Measurements from ENCODE around the gene TRABD2B.

TRABD2B gene

DNA sequence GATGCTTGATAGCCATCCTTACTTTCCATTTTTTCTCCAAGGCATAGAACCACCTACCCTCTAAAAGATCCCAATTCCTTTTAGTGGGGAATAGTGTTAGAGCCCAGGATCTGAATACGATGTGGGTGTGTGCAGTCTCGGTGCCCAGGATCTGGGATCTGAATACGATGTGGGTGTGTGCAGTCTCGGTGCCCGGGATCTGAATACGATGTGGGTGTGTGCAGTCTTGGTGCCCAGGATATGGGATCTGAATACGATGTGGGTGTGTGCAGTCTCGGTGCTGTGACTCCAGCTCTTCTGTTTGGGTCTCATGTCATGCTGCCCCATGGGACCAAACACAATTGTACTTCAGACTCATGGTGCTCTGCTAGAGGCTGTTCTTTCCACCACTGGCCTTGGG lies 265.5 kb downstream of the TRABD2B start:
- TF ChIP-seq TAF1 (IDR thresholded peaks at IDR 0.05; ENCODE audit: borderline replicate concordance, insufficient read depth, low read length): no peak
- TF ChIP-seq SIN3A (IDR thresholded peaks at IDR 0.05; ENCODE audit: borderline replicate concordance, insufficient read depth, low read length): no peak
- TF ChIP-seq, protein P1, sequence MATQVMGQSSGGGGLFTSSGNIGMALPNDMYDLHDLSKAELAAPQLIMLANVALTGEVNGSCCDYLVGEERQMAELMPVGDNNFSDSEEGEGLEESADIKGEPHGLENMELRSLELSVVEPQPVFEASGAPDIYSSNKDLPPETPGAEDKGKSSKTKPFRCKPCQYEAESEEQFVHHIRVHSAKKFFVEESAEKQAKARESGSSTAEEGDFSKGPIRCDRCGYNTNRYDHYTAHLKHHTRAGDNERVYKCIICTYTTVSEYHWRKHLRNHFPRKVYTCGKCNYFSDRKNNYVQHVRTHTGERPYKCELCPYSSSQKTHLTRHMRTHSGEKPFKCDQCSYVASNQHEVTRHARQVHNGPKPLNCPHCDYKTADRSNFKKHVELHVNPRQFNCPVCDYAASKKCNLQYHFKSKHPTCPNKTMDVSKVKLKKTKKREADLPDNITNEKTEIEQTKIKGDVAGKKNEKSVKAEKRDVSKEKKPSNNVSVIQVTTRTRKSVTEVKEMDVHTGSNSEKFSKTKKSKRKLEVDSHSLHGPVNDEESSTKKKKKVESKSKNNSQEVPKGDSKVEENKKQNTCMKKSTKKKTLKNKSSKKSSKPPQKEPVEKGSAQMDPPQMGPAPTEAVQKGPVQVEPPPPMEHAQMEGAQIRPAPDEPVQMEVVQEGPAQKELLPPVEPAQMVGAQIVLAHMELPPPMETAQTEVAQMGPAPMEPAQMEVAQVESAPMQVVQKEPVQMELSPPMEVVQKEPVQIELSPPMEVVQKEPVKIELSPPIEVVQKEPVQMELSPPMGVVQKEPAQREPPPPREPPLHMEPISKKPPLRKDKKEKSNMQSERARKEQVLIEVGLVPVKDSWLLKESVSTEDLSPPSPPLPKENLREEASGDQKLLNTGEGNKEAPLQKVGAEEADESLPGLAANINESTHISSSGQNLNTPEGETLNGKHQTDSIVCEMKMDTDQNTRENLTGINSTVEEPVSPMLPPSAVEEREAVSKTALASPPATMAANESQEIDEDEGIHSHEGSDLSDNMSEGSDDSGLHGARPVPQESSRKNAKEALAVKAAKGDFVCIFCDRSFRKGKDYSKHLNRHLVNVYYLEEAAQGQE (IDR thresholded peaks at IDR 0.05; ENCODE audit: insufficient read depth in 1 of 2, low read depth in 2 of 2, low read length in 2 of 2): no peak
- TF ChIP-seq POLR2AphosphoS5 (IDR thresholded peaks at IDR 0.05; ENCODE audit: low read depth, low read length): no peak
- TF ChIP-seq FOXP2 (optimal IDR thresholded peaks at IDR 0.05; ENCODE audit: borderline replicate concordance, extremely low read depth, extremely low read length, insufficient read depth): no peak

DNA sequence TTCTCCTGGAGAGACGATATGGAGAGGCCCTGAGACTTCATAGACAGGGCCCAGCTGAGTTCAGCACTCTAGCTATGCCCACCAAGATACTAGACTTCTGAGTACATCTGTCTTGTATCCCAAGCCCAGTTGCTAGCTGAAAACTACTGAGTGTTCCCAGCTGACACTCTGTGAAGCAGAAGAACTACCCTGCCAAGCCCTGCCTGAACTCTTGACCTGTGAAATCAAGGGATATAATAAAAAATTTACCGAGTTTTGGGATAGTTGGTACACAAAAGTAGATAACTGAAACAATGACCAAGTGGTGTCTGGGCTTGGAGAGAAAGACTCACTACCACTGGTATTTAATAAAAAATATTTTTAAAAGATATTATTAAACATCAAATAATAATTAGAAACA lies 267.5 kb downstream of the TRABD2B start:
- TF ChIP-seq POLR2AphosphoS5 (IDR thresholded peaks at IDR 0.05; ENCODE audit: low read depth, low read length): no peak
- no peak for TF ChIP-seq TAF1 (IDR thresholded peaks at IDR 0.05; ENCODE audit: borderline replicate concordance, insufficient read depth, low read length)
- TF ChIP-seq, protein P1 (IDR thresholded peaks at IDR 0.05; ENCODE audit: insufficient read depth in 1 of 2, low read depth in 2 of 2, low read length in 2 of 2): no peak

DNA sequence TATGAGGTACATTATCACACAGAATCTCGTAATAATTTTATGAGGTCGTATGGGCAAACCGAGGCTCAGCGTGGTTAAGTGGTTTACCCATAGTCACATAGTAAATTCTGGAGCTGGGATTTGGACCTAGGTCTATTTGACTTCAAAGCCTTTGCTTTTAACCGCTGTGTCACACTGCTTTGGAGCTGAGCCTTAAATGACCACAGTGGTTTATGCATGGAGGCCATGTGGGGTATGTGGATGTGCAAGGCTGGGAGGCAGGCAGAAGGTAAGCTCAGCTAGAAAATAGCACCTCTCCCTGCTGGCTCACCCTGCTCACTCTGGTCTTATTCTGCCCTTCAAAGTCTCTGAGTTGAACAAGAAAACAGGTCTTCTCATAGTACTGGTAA lies 269.5 kb downstream of the TRABD2B start:
- TF ChIP-seq SIN3A (IDR thresholded peaks at IDR 0.05; ENCODE audit: borderline replicate concordance, insufficient read depth, low read length) (no peak), TAF1 (IDR thresholded peaks at IDR 0.05; ENCODE audit: borderline replicate concordance, insufficient read depth, low read length) (no peak), POLR2AphosphoS5 (IDR thresholded peaks at IDR 0.05; ENCODE audit: low read depth, low read length) (no peak)

GRCh38 chr1:47727051-47727696 lies 270.0 kb downstream of the TRABD2B start:
- TF ChIP-seq TAF1 (IDR thresholded peaks at IDR 0.05; ENCODE audit: borderline replicate concordance, insufficient read depth, low read length) (no peak), FOXP2 (optimal IDR thresholded peaks at IDR 0.05; ENCODE audit: borderline replicate concordance, extremely low read depth, extremely low read length, insufficient read depth) (no peak), POLR2AphosphoS5 (IDR thresholded peaks at IDR 0.05; ENCODE audit: low read depth, low read length) (no peak), SIN3A (IDR thresholded peaks at IDR 0.05; ENCODE audit: borderline replicate concordance, insufficient read depth, low read length) (no peak)
- TF ChIP-seq, protein P1 (IDR thresholded peaks at IDR 0.05; ENCODE audit: insufficient read depth in 1 of 2, low read depth in 2 of 2, low read length in 2 of 2): no peak

DNA sequence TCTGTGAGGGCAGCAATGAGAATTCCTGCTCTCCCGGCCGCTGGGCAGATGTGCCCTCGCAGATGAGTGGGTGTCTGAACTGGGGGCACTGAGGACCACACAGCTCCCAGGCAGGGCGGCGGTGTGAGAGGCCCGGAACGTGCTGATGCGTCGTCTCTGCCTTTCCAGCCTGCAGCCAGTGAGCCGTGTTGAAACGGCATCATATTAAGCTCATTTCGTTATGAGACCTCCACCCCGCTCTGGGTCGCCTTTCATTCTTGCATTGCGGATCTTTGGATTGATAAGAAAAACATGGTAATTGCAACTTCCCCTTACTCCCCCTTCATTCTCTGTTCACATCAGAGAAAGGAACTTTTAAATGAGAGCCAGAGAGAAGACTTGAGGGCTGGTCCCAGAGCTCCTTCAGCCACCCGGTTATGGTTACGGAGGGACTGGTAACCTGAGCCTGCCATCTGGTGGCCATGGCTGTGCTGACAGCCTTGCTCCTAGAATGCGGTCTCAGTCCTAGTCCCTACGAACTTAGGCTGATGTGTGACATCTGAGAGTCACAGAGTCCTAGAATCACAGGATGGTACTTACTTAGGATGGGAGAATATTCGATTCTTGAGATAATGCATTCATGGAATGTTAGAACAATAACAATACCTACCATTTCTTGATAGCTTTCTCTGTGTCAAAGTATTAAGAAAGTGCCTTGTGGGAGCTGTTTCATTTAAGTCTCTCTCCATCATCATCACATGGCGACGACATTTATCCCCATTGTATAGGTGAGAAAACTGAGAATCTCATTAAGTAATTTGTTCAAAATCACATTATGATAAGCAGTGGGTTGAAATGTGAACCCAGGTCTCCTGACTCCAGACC lies 271.0 kb downstream of the TRABD2B start:
- TF ChIP-seq SIN3A (IDR thresholded peaks at IDR 0.05; ENCODE audit: borderline replicate concordance, insufficient read depth, low read length): no peak
- TF ChIP-seq, protein P1 (IDR thresholded peaks at IDR 0.05; ENCODE audit: insufficient read depth in 1 of 2, low read depth in 2 of 2, low read length in 2 of 2): no peak
- no peak for TF ChIP-seq FOXP2 (optimal IDR thresholded peaks at IDR 0.05; ENCODE audit: borderline replicate concordance, extremely low read depth, extremely low read length, insufficient read depth)
- no peak for TF ChIP-seq TAF1 (IDR thresholded peaks at IDR 0.05; ENCODE audit: borderline replicate concordance, insufficient read depth, low read length)
- TF ChIP-seq POLR2AphosphoS5 (IDR thresholded peaks at IDR 0.05; ENCODE audit: low read depth, low read length): no peak

Data from PFSK-1 (cell line).